ENCODE data around the gene EFTUD2.

DNA sequence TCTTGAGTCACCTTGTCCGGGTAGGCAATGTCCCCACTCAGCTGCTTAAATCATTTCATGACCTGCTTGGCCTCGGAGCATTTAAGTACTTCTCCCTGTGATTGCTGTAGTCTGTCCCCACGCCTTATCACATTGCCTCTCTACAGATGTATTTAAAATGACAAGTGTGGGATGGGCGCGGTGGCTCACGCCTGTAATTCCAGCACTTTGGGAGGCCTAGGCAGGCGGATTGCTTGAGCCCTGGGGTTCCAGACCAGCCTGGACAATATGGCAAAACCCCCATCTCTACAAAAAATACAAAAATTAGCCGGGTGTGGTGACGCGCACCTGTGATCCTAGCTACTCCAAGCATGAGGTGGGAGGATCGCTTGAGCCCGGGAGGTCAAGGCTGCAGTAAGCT lies 67.9 kb downstream of the EFTUD2 start:
- no peak for TF ChIP-seq ZNF16 (tag by site-specific recombination; IDR thresholded peaks at IDR 0.05; ENCODE audit: low read depth)
- TF ChIP-seq, protein P1, sequence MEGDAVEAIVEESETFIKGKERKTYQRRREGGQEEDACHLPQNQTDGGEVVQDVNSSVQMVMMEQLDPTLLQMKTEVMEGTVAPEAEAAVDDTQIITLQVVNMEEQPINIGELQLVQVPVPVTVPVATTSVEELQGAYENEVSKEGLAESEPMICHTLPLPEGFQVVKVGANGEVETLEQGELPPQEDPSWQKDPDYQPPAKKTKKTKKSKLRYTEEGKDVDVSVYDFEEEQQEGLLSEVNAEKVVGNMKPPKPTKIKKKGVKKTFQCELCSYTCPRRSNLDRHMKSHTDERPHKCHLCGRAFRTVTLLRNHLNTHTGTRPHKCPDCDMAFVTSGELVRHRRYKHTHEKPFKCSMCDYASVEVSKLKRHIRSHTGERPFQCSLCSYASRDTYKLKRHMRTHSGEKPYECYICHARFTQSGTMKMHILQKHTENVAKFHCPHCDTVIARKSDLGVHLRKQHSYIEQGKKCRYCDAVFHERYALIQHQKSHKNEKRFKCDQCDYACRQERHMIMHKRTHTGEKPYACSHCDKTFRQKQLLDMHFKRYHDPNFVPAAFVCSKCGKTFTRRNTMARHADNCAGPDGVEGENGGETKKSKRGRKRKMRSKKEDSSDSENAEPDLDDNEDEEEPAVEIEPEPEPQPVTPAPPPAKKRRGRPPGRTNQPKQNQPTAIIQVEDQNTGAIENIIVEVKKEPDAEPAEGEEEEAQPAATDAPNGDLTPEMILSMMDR (tag by site-specific recombination; IDR thresholded peaks at IDR 0.05) = no peak
- no peak for TF ChIP-seq ZNF843 (tag by site-specific recombination; IDR thresholded peaks at IDR 0.05)
- no peak for TF ChIP-seq ZNF274 (IDR thresholded peaks at IDR 0.05; ENCODE audit: low read length)
- no peak for TF ChIP-seq ZNF274 (tag by site-specific recombination; IDR thresholded peaks at IDR 0.05; ENCODE audit: borderline replicate concordance)
- TF ChIP-seq, protein P2, sequence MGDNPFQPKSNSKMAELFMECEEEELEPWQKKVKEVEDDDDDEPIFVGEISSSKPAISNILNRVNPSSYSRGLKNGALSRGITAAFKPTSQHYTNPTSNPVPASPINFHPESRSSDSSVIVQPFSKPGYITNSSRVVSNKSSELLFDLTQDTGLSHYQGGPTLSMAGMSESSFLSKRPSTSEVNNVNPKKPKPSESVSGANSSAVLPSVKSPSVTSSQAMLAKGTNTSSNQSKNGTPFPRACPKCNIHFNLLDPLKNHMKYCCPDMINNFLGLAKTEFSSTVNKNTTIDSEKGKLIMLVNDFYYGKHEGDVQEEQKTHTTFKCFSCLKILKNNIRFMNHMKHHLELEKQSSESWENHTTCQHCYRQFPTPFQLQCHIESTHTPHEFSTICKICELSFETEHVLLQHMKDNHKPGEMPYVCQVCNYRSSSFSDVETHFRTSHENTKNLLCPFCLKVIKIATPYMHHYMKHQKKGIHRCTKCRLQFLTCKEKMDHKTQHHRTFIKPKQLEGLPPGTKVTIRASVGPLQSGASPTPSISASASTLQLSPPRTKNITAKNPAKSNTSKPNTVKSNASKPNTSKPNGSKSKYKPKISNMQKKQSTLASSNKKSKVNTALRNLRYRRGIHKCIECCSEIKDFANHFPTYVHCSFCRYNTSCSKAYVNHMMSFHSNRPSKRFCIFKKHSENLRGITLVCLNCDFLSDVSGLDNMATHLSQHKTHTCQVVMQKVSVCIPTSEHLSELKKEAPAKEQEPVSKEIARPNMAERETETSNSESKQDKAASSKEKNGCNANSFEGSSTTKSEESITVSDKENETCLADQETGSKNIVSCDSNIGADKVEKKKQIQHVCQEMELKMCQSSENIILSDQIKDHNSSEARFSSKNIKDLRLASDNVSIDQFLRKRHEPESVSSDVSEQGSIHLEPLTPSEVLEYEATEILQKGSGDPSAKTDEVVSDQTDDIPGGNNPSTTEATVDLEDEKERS (tag by site-specific recombination; IDR thresholded peaks at IDR 0.05) = no peak
- no peak for TF ChIP-seq ZNF292 (tag by site-specific recombination; IDR thresholded peaks at IDR 0.05; ENCODE audit: borderline replicate concordance, low read depth)
- TF ChIP-seq, protein P3, sequence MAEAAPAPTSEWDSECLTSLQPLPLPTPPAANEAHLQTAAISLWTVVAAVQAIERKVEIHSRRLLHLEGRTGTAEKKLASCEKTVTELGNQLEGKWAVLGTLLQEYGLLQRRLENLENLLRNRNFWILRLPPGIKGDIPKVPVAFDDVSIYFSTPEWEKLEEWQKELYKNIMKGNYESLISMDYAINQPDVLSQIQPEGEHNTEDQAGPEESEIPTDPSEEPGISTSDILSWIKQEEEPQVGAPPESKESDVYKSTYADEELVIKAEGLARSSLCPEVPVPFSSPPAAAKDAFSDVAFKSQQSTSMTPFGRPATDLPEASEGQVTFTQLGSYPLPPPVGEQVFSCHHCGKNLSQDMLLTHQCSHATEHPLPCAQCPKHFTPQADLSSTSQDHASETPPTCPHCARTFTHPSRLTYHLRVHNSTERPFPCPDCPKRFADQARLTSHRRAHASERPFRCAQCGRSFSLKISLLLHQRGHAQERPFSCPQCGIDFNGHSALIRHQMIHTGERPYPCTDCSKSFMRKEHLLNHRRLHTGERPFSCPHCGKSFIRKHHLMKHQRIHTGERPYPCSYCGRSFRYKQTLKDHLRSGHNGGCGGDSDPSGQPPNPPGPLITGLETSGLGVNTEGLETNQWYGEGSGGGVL (tag by site-specific recombination; IDR thresholded peaks at IDR 0.05) = no peak
- TF ChIP-seq, protein P4, sequence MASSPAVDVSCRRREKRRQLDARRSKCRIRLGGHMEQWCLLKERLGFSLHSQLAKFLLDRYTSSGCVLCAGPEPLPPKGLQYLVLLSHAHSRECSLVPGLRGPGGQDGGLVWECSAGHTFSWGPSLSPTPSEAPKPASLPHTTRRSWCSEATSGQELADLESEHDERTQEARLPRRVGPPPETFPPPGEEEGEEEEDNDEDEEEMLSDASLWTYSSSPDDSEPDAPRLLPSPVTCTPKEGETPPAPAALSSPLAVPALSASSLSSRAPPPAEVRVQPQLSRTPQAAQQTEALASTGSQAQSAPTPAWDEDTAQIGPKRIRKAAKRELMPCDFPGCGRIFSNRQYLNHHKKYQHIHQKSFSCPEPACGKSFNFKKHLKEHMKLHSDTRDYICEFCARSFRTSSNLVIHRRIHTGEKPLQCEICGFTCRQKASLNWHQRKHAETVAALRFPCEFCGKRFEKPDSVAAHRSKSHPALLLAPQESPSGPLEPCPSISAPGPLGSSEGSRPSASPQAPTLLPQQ (tag by site-specific recombination; IDR thresholded peaks at IDR 0.05) = no peak

Measured in HEK293 (cell line).